ENCODE measurements around the gene PRR15L.
"Not testable (repeated sequence)": the region's sequence is repeated elsewhere in the genome, so short reads cannot be mapped to it uniquely, and the experiment has no call there.

The PRR15L gene, protein sequence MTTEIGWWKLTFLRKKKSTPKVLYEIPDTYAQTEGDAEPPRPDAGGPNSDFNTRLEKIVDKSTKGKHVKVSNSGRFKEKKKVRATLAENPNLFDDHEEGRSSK

DNA sequence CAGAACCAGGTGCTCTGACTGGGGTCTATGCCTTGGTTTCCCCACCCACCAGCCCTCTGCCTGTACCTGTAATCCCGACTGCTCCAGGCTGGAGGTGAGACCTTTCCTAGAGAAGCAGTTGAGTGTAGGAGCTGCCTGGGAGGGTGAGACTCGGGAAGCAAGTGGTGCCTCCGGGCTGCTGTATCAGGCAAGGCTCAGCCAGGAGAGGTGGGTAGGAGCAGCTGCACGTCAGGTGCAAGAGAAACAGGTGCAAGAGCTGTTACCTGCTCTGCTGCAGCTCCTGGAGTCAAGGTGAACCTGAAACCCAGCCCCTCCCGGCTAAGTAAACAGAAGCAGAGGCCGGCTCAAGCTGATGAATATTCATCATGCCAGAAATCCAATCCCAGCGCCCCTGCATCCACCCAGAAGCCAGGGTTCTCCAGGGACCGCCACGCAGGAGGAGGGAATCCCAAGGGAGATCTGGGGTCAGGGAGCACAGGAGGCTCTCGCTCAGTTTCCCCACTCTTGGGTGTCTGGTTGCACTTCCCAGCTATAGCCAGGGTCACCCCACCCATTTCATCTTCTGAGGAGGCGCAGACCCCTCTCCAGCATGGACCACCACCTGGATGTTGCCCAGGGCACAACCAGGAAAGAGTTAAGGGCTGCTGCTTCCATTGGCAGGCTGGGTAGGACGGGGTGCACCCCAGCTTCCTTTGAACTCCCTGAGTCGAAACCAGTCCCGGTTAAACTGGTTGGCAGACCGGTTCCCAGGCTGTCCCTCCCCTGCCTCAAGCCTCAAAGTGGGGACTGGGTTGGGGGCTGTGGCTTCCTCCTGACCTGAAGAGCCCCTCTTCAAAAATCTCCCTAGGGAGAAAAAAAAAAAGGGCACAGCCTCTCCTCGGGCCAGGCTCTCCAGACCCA is at the start of gene PRR15L:
PRR15L (minus strand) TSS at position 293 of the 900 bp plus-strand sequence. CDS start 4,649 bp downstream, outside the sequence.
- DNase-seq = no peak

DNA sequence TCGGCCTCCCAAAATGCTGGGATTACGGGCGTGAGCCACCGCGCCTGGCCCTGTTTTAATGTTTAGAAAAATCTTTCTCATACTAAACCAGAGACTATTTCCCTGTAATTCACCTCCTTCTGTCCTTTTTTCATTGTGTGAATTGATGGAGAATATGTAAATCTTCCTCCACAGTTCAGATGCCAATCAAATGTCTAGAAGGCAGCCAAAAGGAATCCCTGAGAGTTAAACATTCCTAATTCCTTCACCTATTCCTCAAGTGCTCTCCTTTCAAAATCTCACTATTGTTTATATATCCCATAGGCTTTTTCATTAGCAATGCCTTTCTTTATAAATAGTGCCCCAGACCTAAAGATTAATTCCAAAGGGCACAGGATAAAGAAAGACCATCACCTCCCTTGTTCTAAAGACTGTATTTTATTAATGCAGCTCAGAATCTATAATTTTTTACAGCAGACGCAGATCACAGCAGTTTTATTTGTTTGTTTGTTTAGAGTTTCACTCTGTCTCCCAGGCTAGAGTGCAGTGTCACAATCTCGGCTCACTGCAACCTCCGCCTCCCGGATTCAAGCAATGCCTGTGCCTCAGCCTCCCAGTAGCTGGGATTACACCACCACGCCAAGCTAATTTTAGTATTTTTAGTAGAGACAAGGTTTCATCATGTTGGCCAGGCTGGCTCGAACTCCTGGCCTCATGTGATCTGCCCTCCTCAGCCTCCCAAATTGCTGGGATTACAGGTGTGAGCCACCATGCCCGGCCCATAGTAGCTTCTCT is 49.4 kb upstream of the PRR15L start:
- DNase-seq = no peak

DNA sequence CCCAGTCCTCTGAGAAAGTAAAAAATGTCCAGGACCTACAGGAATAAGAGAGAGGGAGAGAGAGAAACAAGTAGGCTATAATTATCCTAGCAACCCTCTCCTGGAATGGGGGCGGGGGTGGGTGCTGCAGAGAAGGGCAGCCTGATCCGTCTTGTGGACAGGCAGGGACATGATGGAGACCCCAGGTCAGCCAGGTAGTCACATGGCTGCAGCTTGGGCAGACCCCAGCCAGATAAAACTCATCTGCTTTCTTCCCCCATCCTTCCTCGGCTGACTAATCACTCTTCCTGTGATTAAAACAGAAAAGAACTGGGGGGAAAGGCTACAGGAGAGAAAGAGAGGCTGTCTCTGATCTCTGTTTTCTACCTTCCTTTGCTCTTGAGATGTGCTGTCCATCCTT is 47.3 kb upstream of the PRR15L start:
- no peak for DNase-seq

DNA sequence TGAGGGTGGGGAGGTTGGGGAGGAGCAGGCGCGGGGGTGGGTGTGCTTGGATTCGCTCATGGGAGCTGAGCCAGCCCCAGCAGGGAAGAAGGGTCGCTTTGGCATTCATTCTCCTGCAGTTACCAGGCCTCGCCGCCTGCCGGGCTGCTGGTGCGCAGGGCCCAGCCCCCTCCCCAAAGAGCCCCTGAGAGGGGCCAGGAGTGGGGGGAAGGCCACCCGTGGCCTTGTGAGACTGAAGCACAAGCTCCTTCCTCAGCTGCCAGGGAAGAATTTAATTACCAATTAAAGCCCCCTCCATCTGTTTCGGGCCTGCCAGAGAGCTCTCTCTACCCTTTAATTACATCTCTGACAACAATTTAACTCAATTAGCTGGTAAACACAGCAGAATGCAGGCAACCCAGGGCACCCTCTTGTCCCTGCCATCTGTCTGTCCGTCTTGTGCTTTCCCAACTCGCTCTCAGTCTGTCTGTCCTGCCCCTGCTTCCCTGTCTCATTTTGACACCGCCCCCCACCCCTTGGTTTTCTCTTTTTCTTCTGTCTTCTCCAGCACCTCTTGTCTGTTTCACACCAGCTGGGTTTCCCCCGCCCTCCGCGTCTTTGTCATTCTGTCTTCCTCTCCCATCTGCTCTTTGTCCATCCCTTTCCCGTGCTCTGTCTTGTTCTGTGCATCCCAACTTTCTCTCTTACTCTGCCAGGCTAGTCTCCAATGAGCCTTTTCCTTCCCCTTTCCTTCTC is 45.9 kb upstream of the PRR15L start:
- no peak for DNase-seq

DNA sequence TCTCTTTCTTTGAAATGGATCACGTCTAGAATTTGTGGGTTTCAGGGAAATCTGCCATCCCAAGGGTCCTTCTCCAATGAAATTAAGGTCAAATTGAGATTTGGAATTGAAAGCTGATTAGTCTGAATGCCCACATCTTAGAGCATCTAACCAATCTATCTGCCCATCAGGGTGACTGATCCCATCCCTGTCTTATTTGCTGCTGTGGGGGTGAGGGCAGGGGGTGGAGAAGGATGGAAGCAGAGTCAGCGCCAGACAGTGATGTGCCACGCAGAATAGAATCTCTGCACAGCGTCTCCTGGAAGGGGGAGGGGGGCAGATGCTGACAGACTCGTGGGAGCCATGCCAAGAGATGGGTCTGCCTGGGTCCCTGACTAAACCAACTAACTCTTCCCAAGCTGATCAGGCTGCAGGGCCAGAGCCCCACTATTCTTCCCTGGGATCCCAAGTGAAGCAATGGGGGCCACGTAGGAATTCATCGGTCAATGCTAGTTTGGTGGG is 45.3 kb upstream of the PRR15L start:
- DNase-seq = no peak

DNA sequence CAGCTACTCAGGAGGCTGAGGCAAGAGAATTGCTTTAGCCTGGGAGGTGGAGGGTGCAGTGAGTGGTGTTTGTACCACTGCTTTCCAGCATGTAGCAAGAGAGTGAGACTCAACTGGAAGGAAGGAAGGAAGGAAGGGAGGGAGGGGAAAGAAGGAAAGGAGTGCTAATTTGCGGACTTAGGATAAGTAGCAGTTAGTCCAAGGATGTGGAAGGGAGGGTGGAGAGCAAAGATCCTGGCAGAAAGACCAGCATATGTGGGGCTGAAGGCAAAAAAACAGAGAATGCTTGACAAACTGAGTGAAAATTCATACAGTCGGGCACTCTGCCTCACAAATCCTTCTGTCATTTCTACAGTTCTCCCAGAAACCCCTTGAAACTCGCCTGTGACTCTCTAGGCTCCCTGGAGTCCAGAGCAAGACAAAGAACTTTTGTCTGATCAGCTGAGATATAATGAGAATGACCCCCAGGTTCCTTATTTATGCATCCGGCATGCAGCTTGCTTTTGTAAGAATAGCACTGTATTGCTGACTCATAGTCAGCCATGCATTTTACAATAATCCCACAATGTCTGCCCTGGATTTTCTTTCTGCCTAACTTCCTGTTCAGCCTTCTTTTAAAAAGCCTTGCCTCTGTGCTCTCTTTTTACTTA is 44.7 kb upstream of the PRR15L start:
- no peak for DNase-seq

DNA sequence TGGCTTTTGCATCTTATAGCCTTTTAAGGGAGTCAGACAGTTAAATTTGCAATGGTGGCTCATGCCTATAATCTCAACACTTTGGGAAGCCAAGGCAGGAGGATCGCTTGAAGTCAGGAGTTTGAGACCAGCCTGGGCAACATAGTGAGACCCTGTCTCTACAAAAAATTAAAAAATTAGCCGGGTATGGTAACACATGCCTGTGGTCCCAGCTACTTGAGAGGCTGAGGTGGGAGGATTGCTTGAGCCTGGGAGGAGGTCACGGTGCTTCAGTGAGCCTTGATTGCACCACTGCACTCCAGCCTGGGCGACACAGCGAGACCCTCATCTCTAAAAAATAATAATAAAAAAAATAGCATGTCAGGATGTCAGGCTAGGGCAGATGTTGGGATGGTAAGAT is 44.0 kb upstream of the PRR15L start:
- DNase-seq = not testable (repeated sequence)

DNA sequence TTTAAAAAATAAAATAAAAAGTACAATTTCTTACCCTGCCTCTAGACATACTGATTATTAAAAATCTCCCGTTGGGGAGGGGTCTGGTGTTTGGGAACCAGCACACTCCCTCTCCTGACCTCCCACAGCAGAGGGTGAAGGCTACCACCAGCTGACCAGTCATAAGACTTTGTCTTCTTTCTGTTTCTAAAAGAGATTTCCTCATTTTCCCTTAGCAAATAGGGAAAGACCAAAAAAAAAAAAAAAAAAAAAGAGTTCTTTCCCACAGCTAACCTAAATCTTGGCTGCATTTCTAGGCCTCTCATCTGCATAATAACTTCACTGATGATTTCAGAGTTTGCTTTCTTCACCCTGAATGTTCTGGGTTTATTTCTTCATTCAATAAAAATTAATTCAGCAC is 43.5 kb upstream of the PRR15L start:
- no peak for DNase-seq

DNA sequence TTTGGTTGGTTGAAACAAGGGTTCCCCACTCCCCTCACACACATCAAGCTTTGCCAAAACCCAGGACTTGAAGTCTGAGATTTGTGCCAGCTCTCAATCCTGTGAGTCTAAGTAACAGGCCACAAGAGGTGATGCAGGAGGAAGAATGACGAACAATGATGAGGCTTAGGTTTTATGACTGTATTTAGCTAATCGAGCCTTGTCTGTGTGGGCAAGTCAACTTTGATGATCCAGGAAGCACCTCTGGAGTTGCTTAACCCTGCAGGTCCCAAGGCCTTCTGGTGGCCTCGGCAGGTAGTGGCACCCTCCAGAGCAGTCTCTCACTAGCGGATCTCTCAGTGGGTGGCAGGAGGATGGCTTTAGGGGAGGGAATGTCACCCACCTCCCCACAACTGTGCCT is 41.9 kb upstream of the PRR15L start:
- no peak for DNase-seq

DNA sequence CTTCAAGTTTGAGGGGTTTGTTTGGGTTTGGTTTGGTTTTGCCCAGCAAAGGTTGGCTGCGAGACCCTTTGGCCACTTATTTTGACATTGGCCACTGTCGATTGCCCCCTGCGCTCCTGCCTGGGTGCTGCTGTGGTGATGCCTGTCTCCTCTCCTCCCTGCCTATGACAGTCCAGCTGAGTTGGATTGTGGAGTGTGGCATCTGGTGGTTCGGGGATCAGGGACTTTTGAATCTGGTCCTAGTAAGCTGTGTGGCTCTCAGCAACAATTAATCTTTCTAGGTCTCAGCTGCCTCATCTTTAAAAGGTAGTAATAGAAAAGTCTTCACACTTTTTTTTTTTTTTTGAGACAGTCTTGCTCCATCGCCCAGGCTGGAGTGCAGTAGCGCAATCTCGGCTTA is 40.4 kb upstream of the PRR15L start:
- DNase-seq = no peak

DNA sequence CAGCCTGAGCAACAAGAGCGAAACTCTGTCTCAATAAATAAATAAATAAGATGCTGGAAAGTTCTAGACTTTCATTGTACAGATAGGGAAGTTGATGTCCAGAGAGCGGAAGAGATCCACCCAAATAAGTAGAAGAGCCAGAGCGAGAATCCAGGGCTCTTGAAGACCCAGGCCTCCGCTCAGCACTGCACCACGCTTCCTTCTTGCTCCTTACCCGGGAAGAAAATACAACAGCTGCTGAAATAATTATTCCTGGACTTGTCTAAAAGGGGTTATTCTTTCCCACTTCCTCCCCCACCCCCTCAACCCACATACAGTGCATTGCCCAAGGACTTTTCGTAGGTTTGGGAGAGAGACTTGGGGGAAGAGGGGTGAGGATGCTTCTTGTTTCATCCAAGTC is 39.9 kb upstream of the PRR15L start:
- no peak for DNase-seq

DNA sequence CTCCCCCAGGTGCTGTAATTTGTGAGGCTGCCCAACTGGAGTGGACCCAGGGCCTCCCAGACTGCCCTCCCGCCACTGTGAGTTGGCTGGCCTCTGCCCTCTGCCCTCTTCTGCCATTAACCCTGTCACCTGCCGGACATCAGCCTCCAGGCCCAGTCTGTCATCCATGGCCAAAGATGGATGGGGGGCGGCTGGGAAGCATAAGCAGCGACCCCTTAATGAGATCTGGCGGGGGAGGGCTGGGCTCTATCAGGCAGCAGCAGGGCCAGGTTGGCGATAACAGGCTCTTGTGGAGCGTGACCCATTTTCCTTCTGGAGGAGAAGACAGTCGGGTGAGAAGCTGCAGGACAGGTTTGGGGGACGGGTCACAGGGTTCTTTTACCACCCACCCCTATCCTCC is 38.5 kb upstream of the PRR15L start:
- no peak for DNase-seq

DNA sequence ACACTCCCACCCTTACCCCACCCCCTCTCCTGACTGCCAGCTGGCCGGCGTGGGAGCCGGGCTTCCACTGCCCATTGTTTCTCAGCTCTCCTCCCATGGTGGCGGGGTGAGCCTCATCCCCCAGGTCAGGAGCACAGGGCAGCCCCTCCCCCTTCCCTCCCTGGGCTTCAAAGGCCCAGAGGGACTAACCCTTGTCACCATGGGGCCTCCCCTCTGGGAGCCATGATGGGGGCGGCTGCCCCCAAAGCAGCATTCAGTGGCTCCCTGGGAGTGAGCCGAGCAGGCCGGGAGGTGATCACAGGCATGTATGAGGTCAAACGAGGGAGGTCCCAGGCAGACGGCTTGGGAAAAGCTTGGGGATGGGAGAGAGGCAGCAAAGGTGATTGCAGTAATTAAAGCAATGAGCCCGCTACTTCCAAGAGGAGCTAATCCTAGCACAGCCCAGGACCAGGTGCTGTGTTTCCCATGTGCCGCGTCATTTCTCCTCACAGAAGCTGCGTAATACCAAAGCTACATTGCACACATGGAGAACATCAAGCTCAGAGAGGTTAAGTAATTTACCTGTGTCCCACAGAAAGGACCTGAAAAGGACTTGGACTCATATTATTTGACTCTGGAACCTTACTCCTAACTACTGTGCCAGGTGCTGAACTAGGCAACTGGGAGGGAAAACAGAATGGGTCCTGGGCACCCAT is 37.7 kb upstream of the PRR15L start:
- no peak for DNase-seq

DNA sequence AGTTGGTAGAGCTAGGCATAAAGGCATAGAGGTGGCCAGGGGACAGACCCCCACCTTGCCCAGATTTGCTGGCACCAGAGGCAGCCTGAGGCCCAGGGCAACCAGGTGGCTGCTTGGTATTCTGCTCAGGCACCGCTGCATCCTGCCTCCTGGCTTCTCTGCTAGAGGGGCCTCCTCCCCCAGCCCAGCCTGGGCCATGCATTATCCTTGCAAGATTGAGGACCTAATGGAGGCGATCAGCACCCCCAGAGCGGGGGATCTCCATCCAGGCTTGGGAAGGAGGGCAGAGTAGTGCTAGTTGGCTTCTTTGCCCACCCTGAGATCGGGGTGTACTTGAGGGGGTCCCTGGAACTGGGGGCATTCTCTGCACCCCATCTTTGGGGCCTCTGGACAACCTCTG is 37.0 kb upstream of the PRR15L start:
- DNase-seq = no peak

DNA sequence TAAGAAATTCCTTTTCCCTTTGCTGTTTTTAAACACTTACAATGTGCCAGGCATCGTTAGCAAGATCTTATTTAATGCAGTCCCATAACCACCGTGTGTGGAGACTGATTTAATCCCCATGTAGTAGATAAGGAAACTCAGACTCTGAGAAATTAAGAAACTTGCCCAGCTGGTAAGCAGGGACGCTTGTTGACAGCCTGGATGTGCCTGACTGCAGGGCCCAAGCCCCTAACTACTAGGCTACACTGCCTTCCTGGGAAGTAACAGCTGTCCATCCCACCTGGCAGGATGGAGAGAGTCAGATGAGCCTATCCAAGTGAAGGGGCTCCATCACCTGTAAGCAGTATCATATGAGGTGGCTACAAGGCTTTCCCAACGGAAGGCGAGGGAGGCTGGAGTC is 36.3 kb upstream of the PRR15L start:
- no peak for DNase-seq

DNA sequence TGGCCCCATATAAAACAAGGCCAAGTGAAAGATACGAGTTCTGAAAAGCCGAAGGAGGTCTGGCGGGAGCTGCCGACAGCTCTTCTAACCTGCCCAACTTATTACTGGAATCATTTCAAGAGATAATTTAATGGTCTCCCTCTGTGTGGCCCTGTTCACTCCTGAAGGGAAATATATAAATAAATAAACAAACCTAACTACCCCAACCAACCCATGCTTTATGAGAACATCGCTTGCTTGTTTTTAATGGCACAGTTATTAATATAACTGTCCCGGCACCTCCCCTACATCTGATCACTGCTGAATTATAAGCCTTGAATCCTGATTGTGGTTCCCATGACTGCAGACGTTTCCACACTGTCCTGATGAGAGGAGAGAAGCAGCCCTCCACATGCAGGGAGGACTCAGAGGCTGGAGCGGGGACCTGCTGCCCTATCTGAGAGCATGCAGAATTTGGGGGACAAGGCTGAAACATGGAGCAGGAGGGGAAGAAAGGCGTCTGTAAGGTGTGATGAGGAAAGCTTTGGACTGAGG is 35.4 kb upstream of the PRR15L start:
- DNase-seq = no peak

DNA sequence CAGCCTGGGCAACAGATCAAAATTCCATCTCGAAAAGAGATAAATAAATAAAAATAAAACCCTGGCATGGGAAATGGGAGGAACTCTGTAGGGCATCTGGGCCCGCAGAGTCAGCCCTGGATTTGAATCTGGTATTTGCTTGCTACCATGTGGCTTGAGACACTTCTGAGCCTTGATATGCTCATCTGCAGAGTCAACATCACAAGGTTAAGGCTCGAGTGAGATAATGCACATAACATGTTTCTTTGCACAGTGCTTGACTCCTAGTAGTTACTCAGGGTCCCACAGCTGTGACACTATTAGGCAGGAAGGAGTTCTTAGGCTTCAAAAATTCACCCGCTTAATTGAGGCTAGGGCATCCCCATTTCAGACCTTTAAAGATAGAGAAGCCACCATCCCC is 34.5 kb upstream of the PRR15L start:
- no peak for DNase-seq

DNA sequence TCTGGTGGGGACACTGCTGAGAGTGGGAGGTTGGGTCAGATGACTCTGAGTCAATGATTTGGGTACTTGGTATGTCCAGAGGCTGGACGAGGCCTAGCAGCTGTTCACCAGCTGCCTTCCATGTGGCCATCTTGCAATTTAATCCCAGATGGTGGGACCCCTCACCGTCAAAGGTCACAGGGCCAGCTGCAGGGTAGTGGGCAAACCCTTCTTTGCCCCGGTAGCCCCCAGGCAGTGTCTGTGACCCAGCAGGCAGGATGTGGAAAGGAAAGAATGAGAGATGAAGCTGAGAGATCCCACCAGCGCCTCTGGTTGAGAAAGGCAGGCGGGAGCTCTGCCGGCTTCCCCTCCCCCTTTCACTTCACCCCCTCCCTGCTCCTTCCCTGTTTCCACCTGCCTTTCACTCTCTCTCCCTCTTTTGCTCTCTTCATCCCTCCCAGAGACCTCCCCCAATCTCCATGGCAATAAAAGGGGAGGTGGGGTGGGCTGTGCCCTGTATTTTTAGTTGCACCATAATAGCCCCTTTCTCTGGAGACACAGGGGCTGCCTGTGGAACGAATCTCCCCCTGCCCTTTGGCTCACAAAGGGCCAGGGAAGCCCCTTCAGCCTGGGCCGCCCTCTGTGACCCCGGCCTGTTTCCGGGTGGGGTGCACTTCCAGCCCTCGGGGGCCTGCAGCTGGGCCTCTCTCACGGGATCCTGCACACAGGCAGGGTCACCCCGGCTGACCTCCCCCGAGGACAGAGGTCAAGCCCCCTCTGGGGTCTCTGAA is 33.5 kb upstream of the PRR15L start:
- DNase-seq = no peak

DNA sequence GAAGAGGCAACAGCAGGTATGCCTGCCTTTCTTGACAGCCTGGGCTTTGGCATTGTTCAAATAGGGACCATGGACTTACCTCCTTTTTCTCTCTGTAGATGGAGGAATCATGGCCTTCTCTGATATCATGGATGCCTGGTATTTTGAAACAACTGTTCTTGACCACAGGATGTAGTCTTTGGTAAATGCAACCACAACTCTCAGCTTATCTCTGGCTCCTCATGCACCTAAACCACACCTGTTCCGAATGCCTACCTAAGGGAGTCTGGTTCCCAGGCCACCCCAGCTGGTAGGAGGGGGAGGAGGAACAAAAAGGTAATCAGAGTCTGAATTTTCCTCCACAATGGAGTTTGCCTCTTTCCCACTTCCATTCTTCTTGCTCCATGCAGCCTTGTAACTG is 32.0 kb upstream of the PRR15L start:
- DNase-seq = no peak

DNA sequence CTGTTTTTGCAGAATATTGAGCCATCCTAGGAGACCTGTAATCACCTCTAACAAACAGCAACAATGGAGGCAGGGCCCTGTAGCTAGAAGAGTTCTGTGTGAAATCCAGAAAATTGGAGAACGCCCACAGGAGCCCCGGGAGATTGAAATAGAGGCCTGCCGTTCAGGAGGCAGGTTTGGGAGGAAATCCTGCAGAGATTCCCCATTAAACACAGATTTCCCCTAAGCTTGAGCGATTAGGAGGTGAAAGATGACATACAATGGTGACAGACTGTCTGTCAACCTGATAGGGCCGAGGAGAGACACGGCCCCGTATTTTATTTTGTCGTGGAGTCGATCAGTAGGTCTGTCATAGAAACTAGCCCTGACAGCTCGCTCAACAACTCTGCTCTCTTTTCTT is 31.5 kb upstream of the PRR15L start:
- no peak for DNase-seq

DNA sequence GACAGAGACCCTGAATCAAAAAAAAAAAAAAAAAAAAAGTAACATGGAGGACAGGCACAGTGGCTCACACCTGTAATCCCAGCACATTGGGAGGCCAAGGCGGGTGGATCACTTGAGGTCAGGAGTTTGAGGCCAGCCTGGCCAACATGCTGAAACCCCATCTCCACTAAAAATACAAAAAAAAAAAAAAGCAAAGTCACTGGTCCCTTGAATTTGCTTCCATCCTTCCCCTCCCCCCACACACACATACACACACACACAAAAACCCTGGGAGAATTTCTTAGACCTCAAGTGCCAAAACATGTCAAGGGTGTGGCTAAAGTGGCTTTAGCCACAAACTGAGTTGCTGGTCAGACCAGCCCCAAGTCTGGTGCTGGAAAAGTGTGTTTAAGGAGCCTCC is 30.8 kb upstream of the PRR15L start:
- not testable (repeated sequence) for DNase-seq

All from cerebellar nuclear complex (tissue), 1 donor.